AG04449 (cell line): ENCODE results near the gene SEMA3B.

Experiments used
- CTCF ChIA-PET: fragments of 350-600 bp; formaldehyde crosslinking; extraction: SDS; loops from one replicate; lab custom pipeline; 2021; ENCODE audit warnings: antibody characterized with exemption; lab: Yijun Ruan, JAX
- POLR2A ChIA-PET: fragments of 400-600, 350-600 bp; formaldehyde crosslinking; extraction: SDS; loops from one replicate; lab custom pipeline; 2020; ENCODE audit warnings: antibody characterized with exemption, inconsistent platforms; lab: Yijun Ruan, JAX
- DNase-seq: peaks from one replicate; pipeline ENCODE4 v3.0.0-alpha.2; 2010; ENCODE audit warnings: low read depth, low spot score
- H3K4me3 ChIP-seq: 2 replicates; pipeline ENCODE4 v1.5.1; 2011; ENCODE audit warnings: low read depth, mild to moderate bottlenecking, control low read depth, low read length
- TF ChIP-seq, protein P1 (sequence below): IDR thresholded peaks from one replicate; pipeline ENCODE4 v1.5.1; 2011; ENCODE audit warnings: mild to moderate bottlenecking, moderate library complexity, low read length, control low read depth, inconsistent platforms; ENCODE audit not compliant: insufficient read depth; ENCODE audit errors: missing control alignments

The SEMA3B gene

DNA sequence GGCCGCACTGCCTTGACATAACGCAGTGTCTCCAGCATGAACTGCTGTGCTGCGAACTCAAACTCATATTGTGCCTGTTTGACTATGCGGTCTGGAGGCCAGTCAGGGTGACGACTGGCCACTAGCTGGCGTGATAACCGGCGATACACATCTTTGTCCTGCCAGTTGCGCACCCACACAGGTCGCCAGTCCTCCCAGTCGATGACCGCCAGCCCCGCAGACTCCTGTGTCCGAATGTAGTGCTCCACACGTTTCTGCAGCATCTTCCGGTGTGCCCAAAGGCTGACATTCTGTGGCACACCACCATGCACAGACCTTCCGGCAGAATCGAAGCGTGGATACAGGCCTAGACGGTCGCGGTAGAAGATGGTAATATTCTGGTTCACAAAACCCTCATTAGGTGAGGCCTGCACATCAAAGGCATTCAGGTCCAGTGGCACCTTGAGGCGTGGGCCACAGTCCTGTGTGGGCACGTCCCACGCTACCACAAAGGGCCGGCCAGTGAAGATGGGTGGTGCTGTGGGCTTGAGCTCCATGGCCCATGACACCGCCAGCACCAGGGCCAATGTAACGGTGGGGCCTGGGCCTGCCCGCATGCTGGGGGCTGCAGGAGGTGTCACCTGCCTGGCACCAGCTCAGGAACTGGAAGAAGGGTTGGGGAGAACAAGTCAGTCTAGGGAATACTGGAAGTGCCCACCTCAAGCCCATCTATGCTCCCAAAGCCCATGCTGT is 51.1 kb downstream of the SEMA3B start:
- ChIA-PET CTCF (interaction anchor here (0.7 to 3.5 kb wide), 5 partner anchors 21 to 156 kb away, joined by 3 to 11 read pairs (median 3); partner anchors contain the start of genes HYAL3 and NAA80), POLR2A (no interaction called here)
- DNase-seq: no peak
- H3K4me3 ChIP-seq: peak overlapping the region; percentile 73
- TF ChIP-seq, protein P1, sequence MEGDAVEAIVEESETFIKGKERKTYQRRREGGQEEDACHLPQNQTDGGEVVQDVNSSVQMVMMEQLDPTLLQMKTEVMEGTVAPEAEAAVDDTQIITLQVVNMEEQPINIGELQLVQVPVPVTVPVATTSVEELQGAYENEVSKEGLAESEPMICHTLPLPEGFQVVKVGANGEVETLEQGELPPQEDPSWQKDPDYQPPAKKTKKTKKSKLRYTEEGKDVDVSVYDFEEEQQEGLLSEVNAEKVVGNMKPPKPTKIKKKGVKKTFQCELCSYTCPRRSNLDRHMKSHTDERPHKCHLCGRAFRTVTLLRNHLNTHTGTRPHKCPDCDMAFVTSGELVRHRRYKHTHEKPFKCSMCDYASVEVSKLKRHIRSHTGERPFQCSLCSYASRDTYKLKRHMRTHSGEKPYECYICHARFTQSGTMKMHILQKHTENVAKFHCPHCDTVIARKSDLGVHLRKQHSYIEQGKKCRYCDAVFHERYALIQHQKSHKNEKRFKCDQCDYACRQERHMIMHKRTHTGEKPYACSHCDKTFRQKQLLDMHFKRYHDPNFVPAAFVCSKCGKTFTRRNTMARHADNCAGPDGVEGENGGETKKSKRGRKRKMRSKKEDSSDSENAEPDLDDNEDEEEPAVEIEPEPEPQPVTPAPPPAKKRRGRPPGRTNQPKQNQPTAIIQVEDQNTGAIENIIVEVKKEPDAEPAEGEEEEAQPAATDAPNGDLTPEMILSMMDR: no peak

DNA sequence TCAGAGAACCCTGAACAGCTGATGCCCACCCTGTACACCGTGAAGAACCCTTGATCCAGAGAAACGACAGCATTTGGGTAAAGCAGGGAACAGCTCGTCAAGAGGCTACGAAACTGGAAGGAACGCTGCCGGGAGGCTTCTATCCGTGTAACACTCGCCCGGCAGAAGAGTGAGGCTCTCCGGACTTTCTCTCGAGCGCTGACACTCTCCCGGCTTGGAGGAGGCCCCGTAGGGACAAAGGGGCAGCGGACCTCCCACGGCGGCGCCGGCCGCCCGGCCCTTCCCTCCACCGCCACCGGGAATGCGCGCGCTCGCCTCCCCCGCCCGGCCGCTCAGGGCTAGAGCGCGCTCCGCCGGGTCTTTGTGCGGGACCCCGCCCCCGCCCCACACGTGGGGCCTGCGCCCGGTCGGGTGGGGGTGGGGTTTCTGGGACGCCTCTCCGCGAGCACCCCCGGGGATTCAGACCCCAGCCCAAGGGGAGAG is 51.9 kb downstream of the SEMA3B start:
- no peak for DNase-seq
- ChIA-PET POLR2A (no interaction called here), CTCF (interaction anchor here (0.6 to 3.5 kb wide), 6 partner anchors 10 to 129 kb away, joined by 3 to 11 read pairs (median 6); partner anchors contain the start of genes HYAL3 and NAA80)
- peak overlapping the region; percentile 73 for H3K4me3 ChIP-seq
- TF ChIP-seq, protein P1: no peak

DNA sequence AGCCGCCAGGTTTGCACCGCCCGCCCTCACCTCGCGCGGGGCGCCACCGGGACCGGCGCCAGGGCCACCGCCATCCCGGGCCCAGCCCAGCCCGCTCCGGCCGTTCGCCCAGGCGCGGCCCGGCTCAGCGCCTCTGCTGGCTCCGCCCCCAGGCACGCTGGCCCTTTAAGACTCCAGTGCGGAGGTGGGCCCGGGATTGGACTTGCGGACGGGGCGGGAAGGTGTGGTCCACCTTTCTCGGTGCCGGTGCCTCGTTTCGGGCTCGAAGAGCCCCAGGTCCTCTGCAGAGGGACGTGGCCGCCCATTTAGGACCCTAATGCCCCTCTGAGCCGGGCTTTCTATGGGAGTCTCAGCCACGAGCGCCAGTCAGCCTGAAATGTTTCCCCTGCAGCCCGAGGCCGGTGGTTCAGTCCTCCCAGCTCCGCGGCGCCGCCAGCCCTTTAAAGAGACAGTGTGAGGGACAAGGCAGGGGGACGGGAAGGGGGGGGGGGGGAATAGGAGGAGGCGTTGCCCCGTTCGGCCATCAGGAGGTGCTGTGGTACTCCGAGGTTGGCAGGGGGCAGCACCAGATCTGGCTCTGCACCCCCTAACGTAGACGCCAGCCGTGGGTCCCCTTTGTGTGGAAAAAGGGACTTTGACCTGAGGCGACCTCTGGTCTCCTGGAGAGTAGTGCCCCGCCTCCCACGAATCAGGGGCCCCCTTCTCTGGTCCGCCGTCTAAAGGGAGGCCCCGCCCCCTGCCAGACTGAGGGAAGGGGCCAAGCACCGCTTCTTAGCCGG is 52.6 kb downstream of the SEMA3B start:
- TF ChIP-seq, protein P1: peak; percentile 60
- no peak for DNase-seq
- POLR2A ChIA-PET: interaction anchor here (1.0 to 1.4 kb wide), 2 partner anchors 12 to 16 kb away, joined by 3 read pairs; no protein-coding TSS in a partner anchor
- peak overlapping the region; percentile 73 for H3K4me3 ChIP-seq
- CTCF ChIA-PET: interaction anchor here (0.6 to 3.5 kb wide), 11 partner anchors 7 to 247 kb away, joined by 3 to 37 read pairs (median 7); partner anchors contain the start of gene HEMK1

DNA sequence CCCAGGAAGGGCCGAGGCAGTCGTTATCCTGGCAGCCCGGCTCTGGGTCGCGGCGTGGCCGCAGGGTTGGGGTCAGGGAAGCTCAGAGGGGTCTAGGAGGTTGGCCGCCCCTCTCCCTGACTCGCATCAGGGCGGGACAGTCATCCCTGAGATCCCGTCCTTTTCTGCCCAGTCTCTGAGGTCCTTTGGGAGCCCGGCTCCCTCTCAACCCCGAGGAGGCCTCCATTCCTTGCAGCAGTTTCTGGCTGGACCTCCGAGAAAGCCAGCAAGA is 53.1 kb downstream of the SEMA3B start:
- TF ChIP-seq, protein P1: no peak
- DNase-seq: no peak
- POLR2A ChIA-PET: interaction anchor here (1.0 to 1.4 kb wide), 2 partner anchors 11 to 15 kb away, joined by 3 read pairs; no protein-coding TSS in a partner anchor
- H3K4me3 ChIP-seq: peak overlapping the region; percentile 73
- CTCF ChIA-PET: interaction anchor here (1.0 to 3.5 kb wide), 11 partner anchors 8 to 247 kb away, joined by 3 to 37 read pairs (median 7); partner anchors contain the start of genes HEMK1, HYAL3 and NAA80

DNA sequence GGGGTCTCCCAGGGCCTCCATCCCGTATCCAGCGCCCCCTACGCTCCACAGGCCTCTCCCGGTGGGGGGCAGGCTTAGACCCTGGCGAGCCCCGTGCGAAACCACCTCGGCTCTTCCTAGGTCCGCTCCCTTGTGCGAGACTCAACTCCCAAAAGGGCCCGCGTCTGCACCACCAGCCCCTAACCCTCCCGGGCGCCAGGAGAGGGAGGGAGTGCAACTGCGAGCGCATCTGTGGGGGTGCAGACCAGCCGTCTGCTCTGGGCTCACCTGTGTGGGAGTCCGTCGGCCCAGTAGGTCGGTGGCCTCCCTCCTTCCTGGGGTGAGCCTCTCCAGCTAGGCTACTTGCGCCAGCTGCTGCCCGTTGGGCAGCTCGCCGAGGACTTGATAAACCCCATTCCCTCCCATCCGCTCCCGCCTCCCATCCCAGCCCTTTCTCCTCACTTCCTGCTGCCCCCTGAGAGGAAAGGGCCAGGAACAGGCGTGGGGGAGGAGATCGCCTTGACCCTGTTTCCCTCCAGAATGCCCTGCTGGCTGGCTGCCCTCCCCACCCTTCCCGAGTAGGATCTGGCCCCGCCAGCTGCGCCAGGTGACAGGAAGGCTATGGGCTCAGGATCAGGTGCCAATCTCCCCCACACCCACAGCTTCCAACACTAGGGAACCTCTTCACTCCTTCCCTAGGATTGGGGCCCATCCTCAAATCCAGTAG is 53.6 kb downstream of the SEMA3B start, which contains the start of gene HYAL2:
TSS of gene HYAL2 (minus strand) at position 360 of the 706 bp plus-strand sequence. CDS start 2,256 bp downstream, outside the sequence.
- POLR2A ChIA-PET: interaction anchor here (1.0 to 1.4 kb wide), 2 partner anchors 11 to 15 kb away, joined by 3 read pairs; no protein-coding TSS in a partner anchor
- peak within 1 kb of the TSS; percentile 73 for H3K4me3 ChIP-seq
- TF ChIP-seq, protein P1: no peak
- CTCF ChIA-PET: interaction anchor here (1.0 to 3.5 kb wide), 13 partner anchors 8 to 246 kb away, joined by 3 to 37 read pairs (median 7); partner anchors contain the start of genes HEMK1, HYAL3 and NAA80
- DNase-seq: no peak
